HG03045 (cell line): ENCODE measurements around the gene CP.
"Not testable (repeated sequence)": the region's sequence is repeated elsewhere in the genome, so short reads cannot be mapped to it uniquely, and the experiment has no call there.

ENCODE experiments used
- ATAC-seq: cut with Tn5 transposase; IDR thresholded peaks from one replicate; pipeline ENCODE4 v1.9.1; 2021; ENCODE audit warnings: mild to moderate bottlenecking, moderate library complexity; ENCODE audit not compliant: unreplicated experiment

CP gene

DNA sequence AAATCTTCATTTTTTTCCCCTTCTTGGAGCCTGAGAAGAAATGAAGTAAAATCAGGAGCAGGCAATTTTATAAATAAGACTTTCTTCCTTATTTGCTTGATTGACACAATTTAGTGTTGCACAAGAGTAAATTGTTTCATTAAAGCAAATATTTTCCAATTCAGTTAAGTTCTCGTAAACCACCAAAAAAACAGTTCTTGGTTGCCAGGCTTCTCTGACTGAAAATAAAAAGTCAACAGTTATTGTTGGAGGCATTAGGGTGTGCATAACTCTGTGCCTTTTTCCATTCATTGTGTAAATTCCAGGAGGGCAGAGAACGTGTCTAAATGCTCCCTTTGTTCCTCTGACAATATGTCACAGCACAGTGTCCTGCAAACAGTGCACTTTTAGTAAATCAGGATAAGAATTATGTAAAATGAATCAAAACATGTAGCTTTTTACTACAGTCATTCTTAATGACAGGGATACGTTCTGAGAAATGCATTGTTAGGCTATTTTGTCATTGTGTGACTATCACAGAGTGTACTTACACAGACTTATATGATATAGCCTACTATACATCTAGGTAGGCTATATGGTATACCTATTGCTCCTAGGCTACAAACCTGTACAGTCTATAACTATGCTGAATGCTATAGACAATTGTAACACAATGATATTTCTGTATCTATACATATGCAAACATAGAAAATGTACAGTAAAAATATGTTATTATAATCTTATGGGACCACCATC, at the start of gene CP:
TSS of gene CP (minus strand) at position 47 of the 735 bp plus-strand sequence. CDS start at position 10, 37 bp downstream.
- no peak for ATAC-seq

GRCh38 chr3:149270180-149270579, 48.6 kb upstream of the CP start:
- ATAC-seq: no peak

DNA sequence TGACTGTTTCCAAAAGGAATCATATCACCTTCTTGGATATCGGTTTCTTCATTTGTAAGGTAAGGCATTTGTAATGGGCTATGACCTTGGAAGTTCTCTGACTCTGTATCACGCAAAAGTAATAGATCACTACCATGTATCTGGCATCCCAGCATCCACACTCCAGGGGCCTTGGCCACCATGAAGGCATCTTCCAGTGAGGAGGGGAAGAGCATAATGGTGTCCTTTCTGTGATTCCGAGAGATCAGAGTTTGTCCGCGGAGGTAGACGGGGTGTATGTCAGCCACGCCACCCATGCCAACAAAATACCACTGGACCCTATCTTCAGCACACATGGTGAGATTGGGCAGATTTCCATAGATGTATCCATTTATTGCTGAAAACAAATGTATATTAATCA, 48.1 kb upstream of the CP start:
- no peak for ATAC-seq

DNA sequence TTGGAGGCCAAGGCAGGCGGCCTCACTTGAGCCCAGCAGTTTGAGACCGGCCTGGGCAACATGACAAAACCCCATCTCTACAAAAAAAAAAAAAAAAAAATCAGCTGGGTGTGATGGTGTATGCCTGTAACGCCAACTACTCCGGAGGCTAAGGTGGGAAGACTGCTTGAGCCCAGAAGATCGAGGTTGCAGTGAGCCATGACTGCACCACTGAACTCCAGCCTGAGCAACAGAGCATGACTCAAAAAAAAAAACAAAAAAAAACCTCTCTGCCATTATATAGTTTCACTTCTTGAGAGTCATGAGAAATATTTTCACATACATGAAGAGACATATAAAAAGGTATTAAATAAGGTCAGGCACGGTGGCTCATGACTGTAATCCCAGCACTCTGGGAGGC, 45.9 kb upstream of the CP start:
- no peak for ATAC-seq

- ATAC-seq: no peak
These were observed 45.1 kb upstream of the CP start for GRCh38 chr3:149266736-149267135.

- no peak for ATAC-seq
These were observed 42.2 kb upstream of the CP start for GRCh38 chr3:149263856-149264255.

DNA sequence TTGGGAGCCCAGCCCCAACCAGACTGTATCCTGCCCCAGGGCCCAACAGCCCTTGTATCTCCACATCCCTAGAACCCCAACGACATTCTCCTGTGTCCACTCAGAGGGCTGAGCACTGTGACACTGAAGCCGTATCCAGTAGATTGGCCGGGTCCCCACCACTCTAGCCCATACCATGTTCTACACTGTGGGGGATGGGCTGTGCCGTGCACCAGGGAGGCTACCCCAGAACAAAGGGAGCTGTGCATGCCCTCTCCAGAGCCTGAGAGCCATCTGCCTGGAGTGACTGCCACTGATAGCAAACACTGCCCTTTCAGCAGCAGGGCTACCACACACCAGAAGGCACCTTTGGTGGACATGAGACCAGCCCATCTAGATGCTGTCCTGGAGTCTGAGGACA, 37.1 kb upstream of the CP start:
- no peak for ATAC-seq

GRCh38 chr3:149258298-149258697, 36.7 kb upstream of the CP start:
- ATAC-seq: no peak

GRCh38 chr3:149252272-149252671, 30.6 kb upstream of the CP start:
- ATAC-seq: no peak

DNA sequence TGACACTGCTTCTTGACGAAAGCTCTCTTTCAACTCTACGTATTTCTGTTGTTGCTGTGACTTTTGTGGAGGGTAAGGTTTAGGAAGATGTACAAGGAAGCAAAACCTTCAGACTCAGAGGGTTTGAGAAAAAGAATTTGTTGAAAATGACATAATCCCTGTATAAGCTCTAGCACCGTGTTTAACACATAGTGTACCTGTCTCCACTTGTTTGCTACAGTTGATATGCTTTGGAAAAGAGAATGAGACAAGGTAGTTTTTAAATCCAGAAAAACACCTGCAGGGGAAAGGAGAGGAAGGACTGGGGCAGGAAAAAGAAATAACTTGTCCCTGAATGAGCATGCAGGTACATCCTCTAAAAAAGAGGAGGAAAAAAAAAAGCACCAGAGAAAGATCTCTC, 29.6 kb upstream of the CP start:
- ATAC-seq: no peak

DNA sequence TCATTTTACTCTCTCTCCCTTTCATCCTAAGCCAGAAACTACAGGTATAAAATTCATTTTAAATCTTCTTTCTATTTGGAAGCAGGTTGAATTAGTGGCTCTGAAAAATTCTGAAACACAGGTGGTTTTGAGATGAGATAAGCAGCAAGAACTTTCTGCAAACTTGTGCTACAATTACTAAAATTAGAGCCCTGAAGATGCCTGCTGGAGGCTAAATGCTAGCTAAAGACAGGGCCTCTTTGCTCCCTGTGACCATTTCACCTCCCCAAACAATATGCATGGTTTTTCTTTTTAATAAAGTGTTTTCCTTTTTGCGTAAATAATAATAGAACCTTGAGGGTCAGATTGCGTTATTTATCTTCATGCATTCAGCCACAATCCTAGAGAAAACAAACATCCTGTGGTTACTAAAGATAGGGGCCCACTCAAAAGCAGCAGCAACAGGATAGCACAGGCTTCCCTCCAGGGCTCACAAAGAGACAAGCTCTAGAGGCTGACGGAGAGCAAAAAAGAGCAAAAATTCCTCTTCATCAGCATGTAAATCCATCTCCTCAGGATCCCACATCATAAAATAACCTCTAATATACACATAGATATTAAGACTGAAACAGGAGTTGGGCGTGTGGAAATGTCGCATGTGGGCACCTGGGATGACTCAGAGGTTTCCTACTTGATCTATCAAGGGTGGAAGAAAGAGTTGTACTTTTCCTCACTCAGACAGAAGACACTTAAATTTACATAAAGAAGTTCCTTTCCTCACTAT, 26.5 kb upstream of the CP start:
- peak; percentile 57 for ATAC-seq

DNA sequence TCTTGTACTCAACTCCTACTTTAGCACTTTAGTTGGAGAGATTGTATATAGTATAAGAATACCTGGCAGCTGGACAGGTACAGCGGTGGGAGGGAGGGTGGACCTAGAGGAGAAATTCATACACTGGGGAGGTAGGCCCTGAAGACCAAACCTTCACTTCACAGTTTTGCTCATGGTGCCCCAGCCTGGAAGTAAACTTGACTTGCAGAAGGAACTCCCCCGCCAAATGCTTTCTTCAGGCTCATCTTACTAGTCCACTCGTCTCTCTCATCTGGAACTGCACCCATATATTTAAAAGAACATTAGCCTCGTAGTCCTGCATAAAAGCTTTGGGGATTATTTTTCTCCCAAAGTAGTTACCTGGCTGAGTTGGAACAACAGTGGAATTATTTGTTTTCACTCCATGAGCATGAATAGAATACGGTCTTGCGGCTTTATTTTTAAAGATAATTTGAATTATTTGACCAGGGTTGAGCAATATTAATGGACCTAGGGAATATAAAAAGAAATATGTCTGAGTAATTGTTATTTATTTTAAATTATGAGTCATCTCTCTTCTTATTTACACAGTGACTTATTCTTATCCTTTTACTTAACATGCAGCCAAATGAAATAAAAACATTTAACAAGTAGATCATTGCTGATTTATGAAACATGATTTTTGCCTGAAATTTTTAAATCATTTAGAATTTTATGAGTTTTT, 25.5 kb upstream of the CP start:
- ATAC-seq: no peak

DNA sequence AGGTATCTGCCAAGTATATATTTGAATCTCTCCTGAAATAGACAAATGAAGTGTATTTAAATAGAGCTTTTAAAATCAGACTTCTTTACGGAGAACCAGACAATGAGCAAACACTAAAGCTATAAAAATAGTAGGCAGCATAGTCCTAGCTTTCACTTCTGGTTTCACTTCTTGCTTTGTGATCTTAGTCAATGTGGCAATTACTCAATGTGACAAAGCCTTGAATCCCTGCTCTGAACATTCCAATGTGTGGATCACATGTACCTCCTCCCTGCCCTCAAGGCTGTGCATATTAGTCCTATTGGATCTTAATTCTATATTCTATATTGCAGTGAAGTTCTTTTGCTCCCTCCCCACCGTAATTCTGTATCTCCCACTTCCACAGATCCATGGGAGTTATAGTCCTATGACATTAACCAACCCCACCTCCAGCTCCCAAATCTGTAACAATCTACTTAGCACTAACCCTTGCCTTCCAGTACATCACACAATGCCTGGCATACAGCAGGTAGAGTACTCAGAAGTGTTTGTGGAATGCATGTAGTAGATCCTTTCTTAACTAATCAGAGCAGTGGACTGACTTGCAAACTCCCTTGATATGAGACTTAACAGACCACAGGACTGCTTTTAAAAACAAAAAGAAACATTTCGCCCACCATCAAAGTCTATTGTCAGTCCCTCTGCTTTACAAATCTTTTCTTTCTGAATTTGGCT, 24.3 kb upstream of the CP start:
- peak; percentile 78 for ATAC-seq

- no peak for ATAC-seq
These were observed 21.9 kb upstream of the CP start for GRCh38 chr3:149243540-149243939.

DNA sequence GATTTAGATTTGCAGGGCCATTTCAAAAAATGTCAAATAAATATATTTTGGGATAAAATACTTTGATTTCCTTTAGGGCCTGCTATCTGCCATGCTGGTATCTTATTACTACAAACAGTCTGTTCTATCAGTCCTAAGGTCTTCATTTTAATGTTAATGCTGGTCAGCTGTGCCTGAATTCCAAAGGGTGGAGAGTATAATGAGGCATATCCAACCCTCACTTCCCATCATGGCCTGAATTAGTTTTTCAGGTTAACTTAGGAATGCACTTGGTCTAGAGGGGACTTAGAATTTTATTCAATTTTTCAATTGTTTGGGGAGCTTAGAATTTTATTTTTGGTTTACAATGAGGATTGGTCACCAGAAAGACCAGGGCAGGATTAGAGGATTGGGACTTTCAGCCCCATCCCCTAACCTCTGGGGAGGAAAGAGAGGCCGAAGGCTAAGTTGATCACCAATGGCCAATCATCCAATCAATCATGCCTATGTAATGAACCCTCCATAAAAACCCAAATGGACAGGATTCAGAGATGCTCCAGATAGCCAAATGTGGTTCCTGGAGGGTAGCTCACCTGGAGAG, 17.8 kb upstream of the CP start:
- no peak for ATAC-seq

DNA sequence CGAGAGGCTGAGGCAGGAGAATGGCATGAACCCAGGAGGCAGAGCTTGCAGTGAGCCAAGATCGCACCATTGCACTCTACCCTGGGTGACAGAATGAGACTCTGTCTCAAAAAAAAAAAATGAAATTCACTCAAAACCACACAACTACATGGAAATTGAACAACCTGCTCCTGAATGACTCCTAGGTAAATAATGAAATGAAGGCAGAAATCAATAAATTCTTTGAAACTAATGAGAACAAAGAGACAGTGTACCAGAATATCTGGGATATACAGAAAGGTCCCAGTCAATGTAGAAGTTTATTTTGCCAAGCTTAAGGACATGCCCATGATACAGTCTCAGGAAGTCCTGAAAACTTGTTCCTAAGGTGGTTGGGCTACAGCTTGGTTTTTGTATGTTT, 16.6 kb upstream of the CP start:
- not testable (repeated sequence) for ATAC-seq

DNA sequence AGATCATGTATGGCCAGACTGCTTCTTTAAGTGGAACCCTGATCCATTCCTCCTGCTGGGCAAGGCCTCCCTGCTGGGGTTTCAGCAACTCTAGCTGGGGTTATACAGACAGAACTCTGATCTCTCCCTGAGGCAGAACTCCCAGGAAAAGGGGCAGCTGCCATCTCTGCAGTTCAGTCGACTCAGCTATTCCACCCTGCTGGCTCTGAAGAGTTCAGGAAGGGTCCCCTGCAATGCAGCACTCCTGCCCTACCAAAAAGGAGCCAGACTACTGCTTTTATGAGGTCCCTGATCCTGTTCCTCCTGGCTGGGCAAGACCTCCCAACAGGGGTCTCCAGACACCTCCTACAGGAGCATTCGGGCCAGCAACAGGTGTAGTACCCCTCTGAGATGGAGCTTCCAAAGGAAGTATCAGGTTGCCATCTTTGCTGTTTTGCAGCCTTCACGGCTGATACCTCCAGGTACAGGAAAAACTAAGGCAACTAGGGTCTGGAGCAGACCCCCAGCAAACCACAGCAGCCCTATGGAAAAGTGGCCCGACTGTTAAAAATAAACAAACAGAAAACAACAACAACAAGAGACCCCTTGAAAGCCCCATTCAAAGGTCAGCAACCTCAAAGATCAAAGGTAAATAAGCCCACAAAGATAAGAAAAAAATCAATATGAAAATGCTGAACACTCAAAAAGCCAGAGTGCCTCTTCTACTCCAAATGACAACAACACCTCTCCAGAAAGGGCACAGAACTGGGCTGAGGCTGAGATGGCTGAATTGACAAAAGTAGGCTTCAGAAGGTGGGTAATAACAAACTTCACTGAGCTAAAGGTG, 14.2 kb upstream of the CP start:
- ATAC-seq: no peak

GRCh38 chr3:149234671-149235245, 13.1 kb upstream of the CP start:
- no peak for ATAC-seq

- ATAC-seq: no peak
These were observed 11.7 kb upstream of the CP start for GRCh38 chr3:149233323-149233722.

GRCh38 chr3:149231871-149232270, 10.2 kb upstream of the CP start:
- no peak for ATAC-seq
